Measurements from ENCODE around the gene TFF2.

Gene TFF2

GRCh38 chr21:42302794-42303193 lies 48.0 kb downstream of the TFF2 start:
- no peak for DNase-seq

- DNase-seq = no peak
Observed at GRCh38 chr21:42302076-42302650, 48.6 kb downstream of the TFF2 start.

GRCh38 chr21:42301371-42302075 lies 49.3 kb downstream of the TFF2 start:
- no peak for DNase-seq

- DNase-seq = no peak
Observed at GRCh38 chr21:42300956-42301355, 49.8 kb downstream of the TFF2 start.

- DNase-seq = no peak
Observed at GRCh38 chr21:42300045-42300583, 50.7 kb downstream of the TFF2 start.

GRCh38 chr21:42299324-42300044 lies 51.3 kb downstream of the TFF2 start:
- no peak for DNase-seq

GRCh38 chr21:42298657-42299056 lies 52.1 kb downstream of the TFF2 start:
- no peak for DNase-seq

- no peak for DNase-seq
Observed at GRCh38 chr21:42298237-42298636, 52.6 kb downstream of the TFF2 start.

GRCh38 chr21:42297377-42297776 lies 53.4 kb downstream of the TFF2 start:
- DNase-seq = no peak

- no peak for DNase-seq
Observed at GRCh38 chr21:42296501-42296900, 54.3 kb downstream of the TFF2 start.
